HG02588 (cell line): ENCODE results near the gene SHKBP1.
"Not testable (repeated sequence)": the region's sequence is repeated elsewhere in the genome, so short reads cannot be mapped to it uniquely, and the experiment has no call there.

Experiments
- ATAC-seq: cut with Tn5 transposase; IDR thresholded peaks from one replicate; pipeline ENCODE4 v1.9.1; 2021; ENCODE audit warnings: mild to moderate bottlenecking, moderate library complexity; ENCODE audit not compliant: unreplicated experiment

SHKBP1 gene, protein sequence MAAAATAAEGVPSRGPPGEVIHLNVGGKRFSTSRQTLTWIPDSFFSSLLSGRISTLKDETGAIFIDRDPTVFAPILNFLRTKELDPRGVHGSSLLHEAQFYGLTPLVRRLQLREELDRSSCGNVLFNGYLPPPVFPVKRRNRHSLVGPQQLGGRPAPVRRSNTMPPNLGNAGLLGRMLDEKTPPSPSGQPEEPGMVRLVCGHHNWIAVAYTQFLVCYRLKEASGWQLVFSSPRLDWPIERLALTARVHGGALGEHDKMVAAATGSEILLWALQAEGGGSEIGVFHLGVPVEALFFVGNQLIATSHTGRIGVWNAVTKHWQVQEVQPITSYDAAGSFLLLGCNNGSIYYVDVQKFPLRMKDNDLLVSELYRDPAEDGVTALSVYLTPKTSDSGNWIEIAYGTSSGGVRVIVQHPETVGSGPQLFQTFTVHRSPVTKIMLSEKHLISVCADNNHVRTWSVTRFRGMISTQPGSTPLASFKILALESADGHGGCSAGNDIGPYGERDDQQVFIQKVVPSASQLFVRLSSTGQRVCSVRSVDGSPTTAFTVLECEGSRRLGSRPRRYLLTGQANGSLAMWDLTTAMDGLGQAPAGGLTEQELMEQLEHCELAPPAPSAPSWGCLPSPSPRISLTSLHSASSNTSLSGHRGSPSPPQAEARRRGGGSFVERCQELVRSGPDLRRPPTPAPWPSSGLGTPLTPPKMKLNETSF

GRCh38 chr19:40576585-40577451, at the start of gene SHKBP1:
TSS of gene SHKBP1 (plus strand) at chr19:40576873. CDS start at chr19:40576900, 27 bp downstream.
- peak; percentile 94 for ATAC-seq

GRCh38 chr19:40528078-40528477, 48.6 kb upstream of the SHKBP1 start:
- no peak for ATAC-seq

- ATAC-seq: no peak
Observed at GRCh38 chr19:40528533-40529092, 48.1 kb upstream of the SHKBP1 start.

- peak; percentile 57 for ATAC-seq
Observed at GRCh38 chr19:40529093-40529954, 47.3 kb upstream of the SHKBP1 start.

- no peak for ATAC-seq
Observed at GRCh38 chr19:40530091-40530901, 46.4 kb upstream of the SHKBP1 start.

GRCh38 chr19:40533508-40533907, 43.2 kb upstream of the SHKBP1 start:
- no peak for ATAC-seq

- no peak for ATAC-seq
Observed at GRCh38 chr19:40534148-40534547, 42.5 kb upstream of the SHKBP1 start.

- no peak for ATAC-seq
Observed at GRCh38 chr19:40539070-40539469, 37.6 kb upstream of the SHKBP1 start.

- no peak for ATAC-seq
Observed at GRCh38 chr19:40542202-40542859, 34.3 kb upstream of the SHKBP1 start.

- no peak for ATAC-seq
Observed at GRCh38 chr19:40543029-40543597, 33.6 kb upstream of the SHKBP1 start.

DNA sequence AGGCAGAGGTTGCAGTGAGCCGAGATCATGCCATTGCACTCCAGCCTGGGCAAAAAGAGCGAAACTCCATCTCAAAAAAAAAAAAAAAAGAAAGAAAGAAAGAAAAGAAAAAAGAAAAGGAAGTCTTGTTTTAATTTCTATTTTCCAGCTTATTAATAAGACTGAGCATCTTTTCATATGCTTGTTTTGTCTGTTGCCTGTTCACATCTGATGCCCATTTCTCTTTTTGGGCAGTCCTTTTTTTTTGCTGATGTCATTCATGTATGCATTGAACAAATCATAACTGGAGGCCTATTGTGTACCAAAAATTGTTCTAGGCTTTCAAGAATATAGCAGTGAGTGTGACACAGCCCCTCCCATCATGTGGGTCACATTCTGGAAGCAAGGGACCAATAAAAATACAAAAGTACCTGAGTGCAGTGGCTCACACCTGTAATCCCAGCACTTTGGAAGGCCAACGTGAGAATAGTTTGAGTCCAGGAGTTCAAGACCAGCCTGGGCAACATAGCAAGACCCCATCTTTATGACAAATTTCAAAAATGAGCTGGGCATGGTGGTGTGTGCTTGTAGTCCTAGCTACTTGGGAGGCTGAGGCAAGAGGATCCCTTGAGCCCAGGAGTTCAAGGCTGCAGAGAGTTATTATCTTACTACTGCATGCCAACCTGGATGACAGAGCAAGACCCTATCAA, 30.4 kb upstream of the SHKBP1 start:
- ATAC-seq: not testable (repeated sequence)

GRCh38 chr19:40547190-40547589, 29.5 kb upstream of the SHKBP1 start:
- ATAC-seq: not testable (repeated sequence)

- no peak for ATAC-seq
Observed at GRCh38 chr19:40547836-40548235, 28.8 kb upstream of the SHKBP1 start.

DNA sequence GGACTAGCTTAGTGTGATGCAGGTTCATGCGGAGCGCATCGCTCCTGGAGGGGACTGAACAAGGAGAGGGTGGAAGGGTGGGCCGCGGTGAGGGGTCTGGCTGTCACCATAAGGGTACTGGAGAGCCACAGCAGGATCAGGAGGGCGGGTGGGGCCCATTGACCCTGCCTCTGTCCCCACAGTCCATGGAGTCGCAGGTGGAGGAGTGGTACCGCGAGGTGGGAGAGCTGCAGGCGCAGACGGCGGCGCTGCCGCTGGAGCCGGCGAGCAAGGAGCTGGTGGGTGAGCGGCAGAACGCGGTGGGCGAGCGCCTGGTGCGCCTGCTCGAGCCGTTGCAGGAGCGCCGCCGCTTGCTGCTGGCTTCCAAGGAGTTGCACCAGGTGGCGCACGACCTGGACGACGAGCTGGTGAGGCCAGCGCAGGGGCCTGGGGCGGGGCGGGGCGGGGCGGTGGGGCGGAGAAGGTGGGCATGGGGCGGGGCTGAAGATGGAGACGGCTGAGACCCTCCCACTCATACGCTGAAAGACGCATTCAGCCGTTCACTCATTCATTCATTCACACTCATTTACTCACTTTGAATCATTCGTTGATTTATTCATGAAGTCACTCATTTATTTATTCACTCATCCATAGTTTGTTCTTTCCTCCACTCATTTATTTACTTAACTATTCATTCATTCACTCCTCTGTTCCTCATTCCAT, 27.5 kb upstream of the SHKBP1 start:
- no peak for ATAC-seq

GRCh38 chr19:40550951-40551350, 25.7 kb upstream of the SHKBP1 start:
- ATAC-seq: no peak

- ATAC-seq: no peak
Observed at GRCh38 chr19:40552848-40553247, 23.8 kb upstream of the SHKBP1 start.
